Neuronal stem cell (in vitro differentiated cells): ENCODE data around the gene CLPSL2.

Experiments used
- DNase-seq: peaks from one replicate; pipeline ENCODE4 v3.0.0-alpha.2; 2013; ENCODE audit warnings: low spot score
- H2AFZ ChIP-seq: one replicate; pipeline ENCODE4 v1.6.1; 2013; ENCODE audit warnings: mild to moderate bottlenecking, low read length, inconsistent platforms
- H2AK5ac ChIP-seq: 2 replicates; pipeline ENCODE4 v1.6.1; 2013; ENCODE audit warnings: low read depth, mild to moderate bottlenecking, inconsistent platforms, low read length, moderate library complexity, mixed read lengths
- H2BK120ac ChIP-seq: 2 replicates; pipeline ENCODE4 v1.6.1; 2013; ENCODE audit warnings: low read depth, mild to moderate bottlenecking, inconsistent platforms, low read length, moderate library complexity, mixed read lengths
- H2BK12ac ChIP-seq: one replicate; pipeline ENCODE4 v1.6.1; 2013; ENCODE audit warnings: low read length, inconsistent platforms
- H2BK15ac ChIP-seq: 2 replicates; pipeline ENCODE4 v1.6.1; 2013; ENCODE audit warnings: mild to moderate bottlenecking, low read length, inconsistent platforms, mixed read lengths
- H2BK5ac ChIP-seq: one replicate; pipeline ENCODE4 v1.6.1; 2013; ENCODE audit warnings: inconsistent platforms, mild to moderate bottlenecking, low read length, moderate library complexity
- H3K14ac ChIP-seq: one replicate; pipeline ENCODE4 v1.6.1; 2013; ENCODE audit warnings: low read length, inconsistent platforms
- H3K18ac ChIP-seq: 2 replicates; pipeline ENCODE4 v1.6.1; 2013; ENCODE audit warnings: low read length, inconsistent platforms
- H3K23ac ChIP-seq: 2 replicates; pipeline ENCODE4 v1.6.1; 2013; ENCODE audit warnings: low read depth, mild to moderate bottlenecking, mixed read lengths, low read length, inconsistent platforms; ENCODE audit not compliant: poor library complexity
- H3K27ac ChIP-seq: replicated peaks from 3 replicates; pipeline ENCODE4 v1.5.1; 2013; ENCODE audit warnings: low read length, inconsistent platforms
- H3K27me3 ChIP-seq, 3 experiments: 2 replicates each; pipeline ENCODE4 v1.6.1; 2013; ENCODE audit warnings: low read length in 3 of 3, mild to moderate bottlenecking in 2 of 3, inconsistent platforms in 1 of 3, low read depth in 1 of 3, mixed read lengths in 1 of 3, moderate library complexity in 1 of 3; ENCODE audit not compliant: control insufficient read depth in 3 of 3, insufficient read depth in 3 of 3
- H3K36me3 ChIP-seq, 2 donors: replicated peaks in 1 of 2; 2 replicates each; pipeline ENCODE4 v1.6.1; 2013; ENCODE audit warnings: low read length in 2 of 2; ENCODE audit not compliant: control insufficient read depth in 2 of 2, insufficient read depth in 2 of 2
- H3K4ac ChIP-seq: 2 replicates; pipeline ENCODE4 v1.6.1; 2013; ENCODE audit warnings: inconsistent platforms, mild to moderate bottlenecking, low read length, moderate library complexity
- H3K4me1 ChIP-seq, 2 donors: 1 replicate in 1 of 2; 2 replicates in 1 of 2; pipeline ENCODE4 v1.6.1; 2013; ENCODE audit warnings: low read length in 2 of 2, low read depth in 1 of 2; ENCODE audit not compliant: control insufficient read depth in 2 of 2, insufficient read depth in 1 of 2
- H3K4me2 ChIP-seq: one replicate; pipeline ENCODE4 v1.6.1; 2013; ENCODE audit warnings: mild to moderate bottlenecking, low read length, inconsistent platforms; ENCODE audit not compliant: insufficient read depth, poor library complexity, severe bottlenecking
- H3K4me3 ChIP-seq, 2 donors: 2 replicates each; pipeline ENCODE4 v1.5.1; 2013; ENCODE audit warnings: low read length in 2 of 2, mild to moderate bottlenecking in 2 of 2, inconsistent platforms in 1 of 2, moderate library complexity in 1 of 2
- H3K79me1 ChIP-seq: one replicate; pipeline ENCODE4 v1.6.1; 2013; ENCODE audit warnings: low read depth, mild to moderate bottlenecking, inconsistent platforms, low read length, moderate library complexity
- H3K9ac ChIP-seq: one replicate; pipeline ENCODE4 v1.6.1; 2013; ENCODE audit warnings: mild to moderate bottlenecking, low read depth, low read length, inconsistent platforms; ENCODE audit not compliant: poor library complexity
- H3K9me3 ChIP-seq, 2 donors: replicated peaks in 1 of 2; 2 replicates each; pipeline versions ENCODE3 to v1.6.1; 2013; ENCODE audit warnings: low read length in 2 of 2, mild to moderate bottlenecking in 2 of 2, inconsistent platforms in 1 of 2, low read depth in 1 of 2, mixed read lengths in 1 of 2, moderate library complexity in 1 of 2; ENCODE audit not compliant: control insufficient read depth in 2 of 2, insufficient read depth in 1 of 2
- H4K8ac ChIP-seq: one replicate; pipeline ENCODE4 v1.6.1; 2013; ENCODE audit warnings: low read depth, mild to moderate bottlenecking, inconsistent platforms, low read length, moderate library complexity
- H4K91ac ChIP-seq: one replicate; pipeline ENCODE4 v1.6.1; 2013; ENCODE audit warnings: low read length, low read depth, mild to moderate bottlenecking, inconsistent platforms; ENCODE audit not compliant: poor library complexity
- WGBS, 2 donors: extraction: QIAGEN DNeasy Blood & Tissue Kit; methylation state at CpG; one replicate each; pipeline ENCODE4 v1.1.7; 2013; ENCODE audit warnings: missing lambda C conversion rate in 2 of 2, mixed read lengths in 1 of 2; ENCODE audit not compliant: insufficient read length in 2 of 2, insufficient replicate concordance in 1 of 2; ENCODE audit errors: extremely low coverage in 2 of 2; 5-methylcytosine and 5-hydroxymethylcytosine counted together

Gene CLPSL2

DNA sequence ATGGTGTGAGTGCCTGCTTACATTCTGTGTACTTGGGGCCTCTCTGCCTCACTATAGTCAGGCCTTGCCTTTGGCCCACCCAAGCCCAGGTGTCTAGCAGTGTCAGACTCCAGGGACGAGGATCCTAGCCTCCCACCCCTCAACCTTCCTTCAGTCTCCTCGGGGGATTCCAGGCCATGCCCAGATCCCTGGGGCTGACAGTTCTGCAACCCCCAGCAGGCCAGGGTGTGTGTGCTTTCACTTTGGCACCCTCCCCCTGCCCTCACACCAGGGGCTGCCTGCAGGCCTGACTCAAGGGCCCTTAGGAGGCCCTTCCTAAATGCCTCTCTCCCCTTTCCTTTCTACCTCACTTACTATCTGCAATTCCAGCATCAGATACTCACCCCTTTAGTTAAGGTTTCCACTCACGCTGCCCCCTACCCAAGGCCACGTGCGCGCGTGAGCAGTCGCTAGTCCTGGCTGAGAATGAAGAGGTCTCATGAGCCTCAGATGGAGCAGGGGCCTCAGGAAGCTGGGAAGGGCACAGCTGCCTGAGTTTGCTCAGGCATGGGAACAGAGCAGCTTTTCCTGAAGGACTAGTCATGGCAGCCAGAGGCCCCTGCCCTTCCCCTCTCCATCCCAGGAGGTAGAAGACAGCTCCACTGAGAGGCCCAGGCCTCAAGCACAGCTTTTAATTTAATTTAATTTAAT is 21.6 kb downstream of the CLPSL2 start:
- DNase-seq = no peak
- Histone ChIP-seq H3K36me3 (no peaks in the 10 kb centered on the region), H3K27ac (no peak overlapping the region), H3K27me3 (peaks cover 0 to 13% (median 0%) of the 10 kb centered on the region in 3 experiments), H2BK120ac (no peak overlapping the region), H3K14ac (peak overlapping the region; percentile 14), H2AK5ac (no peak overlapping the region), H3K18ac (peak overlapping the region; percentile 3), H3K79me1 (no peaks in the 10 kb centered on the region), H2AFZ (peak overlapping the region; percentile 13), H3K4me3 (peak overlapping the region in 1 of 2 donors; percentile 26), H2BK5ac (no peak overlapping the region), H4K8ac (no peak overlapping the region), H4K91ac (no peak overlapping the region), H2BK15ac (no peak overlapping the region), H3K9me3 (no peaks in the 10 kb centered on the region), H3K4me2 (no peak overlapping the region), H3K4me1 (no peaks in the 10 kb centered on the region), H2BK12ac (no peak overlapping the region), H3K4ac (no peak overlapping the region), H3K9ac (no peak overlapping the region), H3K23ac (peak overlapping the region; percentile 0)
- no CpG with 5 or more reads among the region's 8 CpGs for WGBS, 2 donors

GRCh38 chr6:35798706-35799105 is 22.3 kb downstream of the CLPSL2 start:
- H3K27ac ChIP-seq = no peak overlapping the region
- H2BK120ac ChIP-seq = no peak overlapping the region
- no peak overlapping the region for H3K4me2 ChIP-seq
- H3K4me1 ChIP-seq = no peaks in the 10 kb centered on the region
- H3K14ac ChIP-seq = no peak overlapping the region
- H3K4ac ChIP-seq = no peak overlapping the region
- no peaks in the 10 kb centered on the region for H3K9me3 ChIP-seq
- H2AFZ ChIP-seq = no peak overlapping the region
- H2AK5ac ChIP-seq = no peak overlapping the region
- H3K36me3 ChIP-seq = no peaks in the 10 kb centered on the region
- H3K18ac ChIP-seq = no peak overlapping the region
- H2BK12ac ChIP-seq = no peak overlapping the region
- H3K9ac ChIP-seq = no peak overlapping the region
- no peak overlapping the region for H3K23ac ChIP-seq
- no peak overlapping the region for H2BK15ac ChIP-seq
- H3K4me3 ChIP-seq = no peak overlapping the region
- H4K8ac ChIP-seq = no peak overlapping the region
- no peaks in the 10 kb centered on the region for H3K79me1 ChIP-seq
- no peak for DNase-seq
- no CpG with 5 or more reads among the region's 5 CpGs for WGBS, 2 donors
- H3K27me3 ChIP-seq = peaks cover 0 to 13% (median 0%) of the 10 kb centered on the region in 3 experiments
- no peak overlapping the region for H2BK5ac ChIP-seq
- H4K91ac ChIP-seq = no peak overlapping the region

GRCh38 chr6:35801148-35801547 is 24.8 kb downstream of the CLPSL2 start:
- no peak overlapping the region for H2AFZ ChIP-seq
- H3K9ac ChIP-seq = no peak overlapping the region
- no peak overlapping the region for H2AK5ac ChIP-seq
- no peak overlapping the region for H3K4ac ChIP-seq
- no peak overlapping the region for H2BK15ac ChIP-seq
- H3K4me2 ChIP-seq = no peak overlapping the region
- WGBS, 2 donors = no CpG with 5 or more reads among the region's 3 CpGs
- no peak overlapping the region for H4K8ac ChIP-seq
- no peaks in the 10 kb centered on the region for H3K36me3 ChIP-seq
- H2BK5ac ChIP-seq = no peak overlapping the region
- H3K79me1 ChIP-seq = no peaks in the 10 kb centered on the region
- no peak overlapping the region for H3K14ac ChIP-seq
- no peak overlapping the region for H4K91ac ChIP-seq
- H2BK12ac ChIP-seq = no peak overlapping the region
- H3K9me3 ChIP-seq = no peaks in the 10 kb centered on the region
- H3K4me1 ChIP-seq = peaks cover 0 to 1% of the 10 kb centered on the region in 2 donors
- no peak overlapping the region for H3K18ac ChIP-seq
- peaks cover 0 to 13% (median 0%) of the 10 kb centered on the region in 3 experiments for H3K27me3 ChIP-seq
- no peak overlapping the region for H3K23ac ChIP-seq
- DNase-seq = no peak
- H3K27ac ChIP-seq = no peak overlapping the region
- H3K4me3 ChIP-seq = no peak overlapping the region
- H2BK120ac ChIP-seq = no peak overlapping the region

DNA sequence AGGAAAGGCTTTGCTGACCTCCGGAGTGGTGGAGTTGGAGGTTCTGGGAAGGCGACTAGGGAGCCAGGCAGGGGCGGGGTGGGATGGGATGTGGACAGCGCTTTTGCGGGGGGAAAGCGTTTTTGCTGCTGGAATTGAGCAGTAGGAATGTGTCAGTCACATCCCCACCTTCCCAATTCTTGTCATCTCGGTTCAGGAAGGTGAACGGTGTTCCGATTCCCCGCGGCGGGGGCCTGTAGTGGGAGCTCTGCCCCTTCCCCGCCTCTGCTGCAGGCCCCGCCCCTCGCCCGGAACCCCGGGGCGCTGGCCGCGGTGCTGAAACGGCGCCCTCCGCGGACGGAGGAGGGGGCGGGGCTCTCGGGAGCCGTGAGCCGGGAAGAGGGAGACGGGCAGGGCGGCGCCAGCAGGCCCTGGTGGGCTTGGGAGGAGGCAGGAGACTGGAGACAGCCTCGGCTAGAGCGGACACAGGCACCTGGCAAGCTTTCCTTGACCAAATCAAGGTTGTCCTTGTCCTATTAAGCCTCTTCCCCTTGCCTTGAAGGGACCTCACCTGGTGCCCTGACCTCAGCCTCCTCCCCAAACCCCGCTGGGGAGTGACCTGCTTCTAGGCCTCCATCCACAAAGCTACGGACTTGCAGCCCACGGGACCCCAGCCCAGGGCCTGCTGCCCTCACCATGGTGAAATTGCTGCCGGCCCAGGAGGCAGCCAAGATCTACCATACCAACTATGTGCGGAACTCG is 28.8 kb downstream of the CLPSL2 start, which contains the start of gene LHFPL5:
Gene LHFPL5, plus strand, starts transcription at position 357 of the 741 bp plus-strand sequence. Its CDS starts 319 bp downstream, at position 676.
- H2AFZ ChIP-seq = peak within 1 kb of the TSS; percentile 88
- H4K8ac ChIP-seq = no peak within 1 kb of the TSS
- no peak within 1 kb of the TSS for H3K27ac ChIP-seq
- H3K4me1 ChIP-seq = peaks cover 0 to 1% of the 10 kb centered on the region in 2 donors
- H3K4me2 ChIP-seq = peak within 1 kb of the TSS; percentile 63
- H3K9ac ChIP-seq = no peak within 1 kb of the TSS
- no CpG with 5 or more reads among the region's 40 CpGs for WGBS, 2 donors
- no peak within 1 kb of the TSS for H2BK12ac ChIP-seq
- DNase-seq = peak; percentile 69
- H3K36me3 ChIP-seq = no peaks in the 10 kb centered on the region
- no peak within 1 kb of the TSS for H4K91ac ChIP-seq
- H3K23ac ChIP-seq = peak within 1 kb of the TSS; percentile 35
- no peak within 1 kb of the TSS for H2BK120ac ChIP-seq
- no peak within 1 kb of the TSS for H2BK5ac ChIP-seq
- no peak within 1 kb of the TSS for H3K14ac ChIP-seq
- H2AK5ac ChIP-seq = no peak within 1 kb of the TSS
- no peaks in the 10 kb centered on the region for H3K27me3 ChIP-seq
- H2BK15ac ChIP-seq = no peak within 1 kb of the TSS
- no peak within 1 kb of the TSS for H3K18ac ChIP-seq
- H3K4ac ChIP-seq = no peak within 1 kb of the TSS
- H3K9me3 ChIP-seq = no peaks in the 10 kb centered on the region
- H3K79me1 ChIP-seq = no peaks in the 10 kb centered on the region
- peak within 1 kb of the TSS; percentile 43 to 76 for H3K4me3 ChIP-seq
